Muscle of back (tissue), 11 donors: ENCODE data around the gene PCDH18. TPM values are rescaled to one million over a fixed set of nuclear protein-coding genes. Genes with fewer than 3 reads are reported as not detected.
"Not testable (repeated sequence)": the region's sequence is repeated elsewhere in the genome, so short reads cannot be mapped to it uniquely, and the experiment has no call there.

Experiments used
- DNase-seq, 3 donors: peaks; one replicate each; pipeline versions ENCODE4 v3.0.0 to v3.0.0-alpha.2; 2013
- polyA plus RNA-seq, 10 donors: library from polyadenylated mRNA; unstranded; fragments of 120-200 nt; gene quantifications; one replicate each; pipeline ENCODE4 v1.2.1, GENCODE V29; 2013; ENCODE audit not compliant: insufficient read length in 10 of 10

The PCDH18 gene
- polyA plus RNA-seq, 10 donors: 33.9 to 94.3 (median 48.8) TPM

DNA sequence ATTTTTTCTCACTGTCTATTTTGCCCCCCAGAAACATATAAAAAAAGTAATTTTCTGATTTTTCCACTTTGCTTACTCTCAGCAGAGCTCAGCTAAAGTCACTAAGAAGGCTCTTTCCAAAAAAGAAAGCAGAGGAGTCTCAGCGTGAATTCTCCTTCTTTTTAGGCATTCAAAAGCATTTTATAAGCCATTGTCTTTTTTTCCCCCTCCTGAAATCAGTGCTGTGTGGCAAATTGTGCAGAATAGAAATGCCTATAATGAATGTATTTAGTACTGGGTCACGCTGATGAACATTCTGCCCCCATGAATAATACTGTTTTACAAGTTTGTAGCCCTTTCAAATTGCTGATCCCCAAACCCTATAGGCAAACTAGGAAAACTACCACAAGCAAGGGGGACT is 1.6 kb upstream of the PCDH18 start:
- peak in 1 of 3 donors; percentile 57 for DNase-seq

DNA sequence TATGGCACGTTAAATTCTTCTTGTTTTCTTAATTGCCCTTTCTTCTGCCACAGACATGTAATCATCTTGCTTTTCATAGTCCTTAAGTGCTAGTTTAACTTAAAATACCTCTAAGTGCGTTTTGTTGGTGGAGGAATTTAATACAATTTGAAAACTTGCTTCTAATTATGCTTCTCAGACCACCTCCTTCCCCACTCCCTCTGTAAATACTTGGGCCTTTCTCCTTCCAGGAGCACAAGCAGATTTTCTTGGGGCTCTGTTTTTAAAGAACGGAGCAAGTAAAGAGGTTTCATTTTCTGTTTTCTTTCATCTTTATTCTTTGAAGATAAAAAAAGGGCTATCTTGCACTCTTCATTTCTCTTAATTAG is 559 bp upstream of the PCDH18 start:
- no peak for DNase-seq

DNA sequence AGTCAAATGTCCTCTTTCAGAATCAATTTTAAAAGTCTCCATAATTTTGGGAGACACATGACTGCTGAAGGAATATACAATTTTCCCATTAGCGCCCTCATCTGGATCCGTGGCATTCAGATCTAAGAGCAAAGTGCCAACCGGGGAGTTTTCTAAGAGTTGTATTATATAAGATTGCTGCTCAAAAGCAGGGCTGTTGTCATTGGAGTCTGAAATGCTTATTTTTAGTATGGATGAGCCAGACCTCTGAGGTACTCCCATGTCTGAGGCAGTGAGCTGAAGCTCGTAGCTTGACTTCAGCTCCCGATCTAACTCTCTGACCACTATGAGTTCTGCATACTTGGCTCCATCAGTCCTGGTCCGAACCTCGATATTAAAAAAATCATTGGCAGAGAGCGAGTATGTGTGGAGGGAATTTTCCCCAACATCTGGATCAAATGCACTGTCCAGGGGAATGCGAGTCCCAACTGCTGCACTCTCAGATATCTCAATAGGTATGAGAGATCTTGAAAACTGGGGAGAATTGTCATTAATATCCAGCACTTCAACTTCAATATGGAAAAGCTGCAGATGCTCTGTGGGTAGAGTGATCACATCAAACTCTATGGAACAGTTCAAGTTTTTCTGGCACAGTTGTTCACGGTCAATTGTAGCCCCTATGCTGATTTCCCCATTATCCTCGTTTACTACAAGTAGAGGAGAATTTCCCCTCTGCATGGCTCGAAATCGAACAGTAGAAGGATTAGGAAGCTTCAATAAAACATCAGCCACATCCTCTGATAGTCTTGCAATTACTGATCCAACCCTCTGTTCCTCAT is 917 bp downstream of the PCDH18 start:
- DNase-seq: peak in 2 of 3 donors; percentile 69 to 88

DNA sequence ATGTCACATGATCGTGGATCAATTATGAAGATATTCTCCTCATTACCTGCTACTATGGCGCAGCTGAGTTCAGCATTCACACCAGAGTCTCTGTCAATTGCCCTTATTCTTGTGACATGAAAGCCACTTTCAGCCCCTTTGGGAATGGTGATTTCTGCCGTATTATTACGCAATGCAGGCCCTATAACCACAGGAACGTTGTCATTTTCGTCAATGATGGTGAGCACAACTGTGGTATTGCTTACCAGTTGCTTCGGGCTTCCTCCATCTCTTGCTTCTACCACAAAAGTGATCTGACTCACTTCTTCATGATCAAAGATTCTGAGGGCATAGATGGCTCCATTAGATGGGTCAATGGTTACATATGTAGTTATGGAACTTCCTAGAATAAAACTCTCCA is 2.1 kb downstream of the PCDH18 start:
- DNase-seq: peak in 1 of 3 donors; percentile 48

DNA sequence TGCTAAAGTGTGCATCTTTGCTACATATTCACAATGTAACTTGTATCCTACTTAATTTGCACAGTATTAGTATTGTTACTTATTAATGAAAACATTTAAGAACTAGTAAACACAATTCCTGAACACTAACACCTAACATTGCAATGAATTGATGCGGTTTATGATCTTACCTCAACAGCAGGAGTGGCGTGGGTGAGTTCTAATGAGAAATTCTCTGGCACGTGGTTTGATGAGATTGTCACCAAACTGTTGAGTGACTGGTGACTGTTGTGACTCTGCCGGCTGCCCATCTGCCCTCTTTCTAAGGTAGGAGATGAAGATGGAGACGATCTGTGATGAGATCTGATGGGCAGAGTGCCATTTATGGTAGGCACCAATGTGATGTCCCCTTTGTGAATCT is 2.9 kb downstream of the PCDH18 start:
- DNase-seq: peak in 1 of 3 donors; percentile 42

DNA sequence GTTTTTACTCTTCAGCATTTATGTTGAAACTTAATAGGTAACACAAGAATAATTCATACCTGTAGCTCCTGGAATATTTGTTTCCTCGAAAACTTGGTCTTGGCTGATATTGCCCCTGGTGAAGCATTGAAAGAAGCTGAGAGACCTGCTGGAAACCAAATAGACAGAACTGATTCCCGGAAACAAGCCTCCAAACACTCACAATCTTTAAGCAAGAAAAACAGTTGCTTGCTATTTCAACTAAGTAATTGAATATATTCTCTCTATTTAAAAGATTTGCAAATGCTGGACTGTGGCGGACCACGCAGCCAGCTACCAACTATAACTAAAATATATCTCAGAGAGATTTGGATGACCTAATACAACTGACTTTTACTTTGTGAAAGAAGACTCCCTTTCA is 3.6 kb downstream of the PCDH18 start:
- peak in 1 of 3 donors; percentile 62 for DNase-seq

DNA sequence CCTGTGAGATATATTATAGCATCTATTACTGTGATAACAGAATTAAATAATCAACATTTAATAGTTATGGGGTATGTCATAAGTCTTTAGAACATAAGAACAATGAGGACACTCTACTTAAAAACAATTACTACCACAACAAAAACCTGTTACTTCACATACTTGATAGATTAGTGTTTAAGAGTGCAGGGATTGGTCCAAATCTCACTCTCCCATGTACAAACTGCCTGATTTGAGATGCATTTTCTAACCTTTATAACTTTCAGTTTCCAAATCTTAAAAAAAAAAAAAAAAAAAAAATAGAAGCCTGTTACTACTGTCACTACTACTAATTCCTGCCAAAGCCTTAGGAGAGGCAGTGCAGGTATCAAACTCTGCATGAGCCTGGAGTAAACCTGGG is 5.6 kb downstream of the PCDH18 start:
- no peak for DNase-seq

DNA sequence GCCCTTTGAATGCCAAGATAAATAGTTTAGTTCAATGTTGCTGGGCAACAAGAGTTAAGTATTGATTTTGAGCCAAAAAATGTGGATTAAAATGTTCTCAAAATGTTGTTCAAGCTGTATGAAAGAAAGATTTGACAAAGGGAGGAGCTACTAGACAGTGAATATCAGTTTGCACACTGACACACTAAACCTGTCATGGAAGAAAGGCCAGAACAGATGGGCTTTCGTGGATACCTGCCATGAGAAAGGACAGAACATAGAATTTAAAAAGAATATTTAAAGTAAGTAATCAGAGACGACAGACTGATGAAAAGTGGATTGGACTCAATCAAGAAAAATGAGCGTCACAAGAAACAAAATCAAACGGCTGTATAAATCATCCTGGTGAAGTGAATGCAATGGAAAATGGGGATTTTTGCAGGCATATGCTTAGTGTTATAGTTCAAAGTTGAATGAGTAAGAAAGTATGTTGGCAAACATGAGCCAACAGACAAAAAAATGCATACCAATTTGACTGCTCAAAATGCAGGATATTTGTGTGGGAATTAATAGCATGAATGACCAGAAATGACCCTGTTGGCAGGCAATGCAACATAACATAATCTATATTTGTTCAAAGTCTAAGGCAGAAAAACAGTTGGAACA is 7.4 kb downstream of the PCDH18 start:
- DNase-seq: peak in 2 of 3 donors; percentile 68 to 85

DNA sequence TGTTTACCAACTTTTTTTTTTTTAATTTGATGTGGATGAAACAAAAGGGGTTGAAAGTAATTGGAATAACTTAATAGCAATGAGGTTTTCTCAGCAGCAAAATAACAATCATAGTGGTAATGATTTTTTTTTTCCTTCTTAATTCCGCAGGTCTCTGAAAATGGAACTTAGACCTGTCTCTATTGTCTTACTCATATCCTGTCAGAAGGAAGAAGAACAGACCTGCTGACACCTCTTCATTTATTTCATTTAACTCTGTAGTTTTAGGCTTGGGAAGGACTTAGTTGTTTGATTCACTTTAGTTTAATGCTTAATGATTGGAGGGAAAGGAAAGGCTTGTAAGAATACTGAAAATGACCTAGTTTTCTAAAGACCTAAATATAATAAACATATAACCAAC is 9.0 kb downstream of the PCDH18 start:
- DNase-seq: no peak

DNA sequence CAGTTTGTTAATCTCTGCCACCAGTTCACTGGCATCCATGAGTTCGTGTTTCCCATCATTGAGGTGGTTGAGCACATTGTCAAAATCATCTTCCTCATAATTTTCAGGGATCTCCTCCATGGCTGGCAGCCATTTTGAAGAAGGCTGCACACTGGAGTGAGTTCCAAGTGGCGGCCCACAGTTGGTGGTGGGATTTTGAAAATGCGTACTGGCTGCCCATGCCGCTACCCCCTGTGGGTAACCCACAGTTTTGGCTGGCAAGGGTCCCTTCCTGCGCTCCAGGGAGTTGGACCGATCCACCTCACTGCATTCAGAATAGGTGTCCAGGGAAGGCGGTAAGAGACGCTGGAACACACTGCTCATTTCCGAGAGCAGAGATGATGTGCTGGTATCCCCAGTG is 11.2 kb downstream of the PCDH18 start:
- no peak for DNase-seq

DNA sequence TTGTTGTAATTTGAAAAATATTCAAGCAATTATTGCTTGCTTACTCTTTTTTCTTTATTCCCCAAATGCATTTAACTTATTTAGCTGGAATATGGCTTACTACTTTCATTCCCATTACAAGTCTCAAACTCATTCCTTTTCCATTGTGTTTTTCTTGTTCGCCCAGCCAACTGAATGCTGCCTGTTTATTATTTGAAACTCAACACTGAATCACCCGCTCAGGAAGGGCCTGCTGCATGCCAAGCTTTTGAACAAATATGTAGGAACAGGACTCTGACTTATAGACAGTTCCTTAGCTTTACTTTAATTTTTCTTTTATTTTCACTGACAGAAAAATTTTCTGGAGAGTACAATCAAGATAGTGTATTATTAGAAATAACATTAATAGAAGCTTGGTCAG is 12.9 kb downstream of the PCDH18 start:
- DNase-seq: peak in 1 of 3 donors; percentile 55

DNA sequence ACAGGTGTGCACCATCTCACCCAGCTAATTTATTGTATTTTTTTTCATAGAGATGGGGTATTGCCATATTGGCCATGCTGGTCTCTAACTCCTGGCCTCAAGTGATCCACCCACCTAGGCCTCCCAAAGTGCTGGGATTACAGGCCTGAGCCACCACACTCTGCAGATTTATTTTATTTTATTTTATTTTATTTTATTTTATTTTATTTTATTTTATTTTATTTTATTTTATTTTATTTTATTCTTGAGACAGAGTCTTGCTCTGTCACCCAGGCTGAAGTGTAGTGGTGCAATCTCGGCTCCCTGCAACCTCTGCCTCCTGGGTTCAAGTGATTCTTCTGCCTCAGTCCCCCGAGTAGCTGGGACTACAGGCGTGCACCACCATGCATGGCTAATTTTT is 15.0 kb downstream of the PCDH18 start:
- DNase-seq: not testable (repeated sequence)

DNA sequence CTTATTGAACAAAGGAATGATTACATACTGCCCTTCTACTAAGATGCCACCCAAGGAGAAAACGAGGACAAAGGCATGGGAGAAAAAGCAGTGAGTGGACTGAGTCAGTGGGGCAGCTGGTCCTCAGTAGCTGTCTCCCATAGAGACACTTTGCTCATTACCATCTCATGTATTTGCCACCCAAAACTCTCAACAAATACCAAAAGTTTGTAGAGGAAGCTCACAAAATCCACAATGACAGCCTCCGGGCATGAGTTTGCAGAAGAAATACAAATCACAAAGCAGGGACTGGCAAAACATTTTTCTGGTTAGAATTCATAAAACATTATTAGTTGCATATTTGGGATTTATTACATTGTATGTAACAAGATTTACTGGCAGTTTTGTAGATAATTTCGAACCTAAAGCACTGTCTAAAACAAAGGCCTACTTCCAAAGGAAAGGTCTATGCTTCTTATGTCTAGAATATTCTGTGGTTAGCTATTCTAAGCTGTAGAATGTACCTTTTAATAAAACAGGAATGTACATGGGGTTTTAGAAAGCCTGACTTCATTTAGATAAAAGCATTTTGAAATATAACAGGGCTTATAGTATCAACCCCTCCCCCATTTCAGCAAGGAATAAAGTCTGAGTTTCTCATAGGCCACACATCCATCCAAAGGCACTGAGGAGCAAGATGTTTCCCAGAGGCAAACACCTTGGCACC is 17.7 kb downstream of the PCDH18 start:
- DNase-seq: no peak

DNA sequence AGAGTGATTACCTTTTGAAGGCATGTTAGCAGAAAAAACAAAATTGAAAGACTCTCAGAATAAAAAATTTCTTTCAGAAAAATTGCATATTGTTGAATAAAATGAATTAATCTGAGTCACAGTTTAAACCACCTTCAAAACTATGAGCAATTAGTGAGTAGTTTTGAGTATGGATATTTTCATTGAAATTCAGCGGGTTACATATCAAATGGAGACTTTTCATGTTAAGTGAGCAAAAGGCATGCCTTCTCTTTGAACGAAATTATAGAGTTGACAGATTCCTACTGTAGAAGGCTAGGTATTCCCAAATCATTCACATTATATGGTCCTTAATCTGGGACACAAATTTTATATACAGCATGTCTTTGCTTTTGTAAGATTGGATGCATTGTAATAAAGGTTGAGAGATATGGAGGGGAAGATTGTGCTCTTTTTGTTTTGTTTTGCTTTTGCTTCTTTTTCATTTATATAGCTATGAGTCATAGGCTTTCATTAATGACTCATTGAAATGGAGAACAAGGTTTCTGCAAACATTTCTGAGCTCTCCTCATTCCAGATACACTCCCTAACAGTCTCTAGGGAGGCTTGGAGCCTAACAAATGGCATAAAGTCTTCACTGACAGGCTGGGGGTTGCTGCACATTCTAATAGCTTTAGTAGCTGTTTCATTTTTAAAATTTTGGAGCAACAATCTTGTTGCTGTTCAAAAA is 21.6 kb downstream of the PCDH18 start:
- peak in 2 of 3 donors; percentile 83 to 95 for DNase-seq

DNA sequence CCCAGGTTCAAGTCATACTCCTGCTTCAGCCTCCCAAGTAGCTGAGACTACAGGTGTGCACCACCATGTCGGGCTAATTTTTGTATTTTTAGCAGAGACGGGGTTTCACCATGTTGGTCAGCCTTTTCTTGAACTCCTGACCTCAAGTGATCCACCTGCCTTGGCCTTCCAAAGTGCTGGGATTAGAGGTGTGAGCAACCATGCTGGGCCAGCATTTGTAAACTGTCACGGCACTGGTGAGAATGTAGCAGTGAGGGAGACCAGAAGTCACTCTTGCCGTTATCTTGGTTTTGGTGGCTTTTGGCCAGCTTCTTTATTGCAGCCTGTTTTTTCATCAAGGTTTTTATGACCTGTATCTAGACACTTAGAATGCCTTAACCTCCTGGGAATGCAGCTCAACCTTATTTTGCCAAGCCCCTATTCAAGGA is 22.4 kb downstream of the PCDH18 start:
- no peak for DNase-seq

DNA sequence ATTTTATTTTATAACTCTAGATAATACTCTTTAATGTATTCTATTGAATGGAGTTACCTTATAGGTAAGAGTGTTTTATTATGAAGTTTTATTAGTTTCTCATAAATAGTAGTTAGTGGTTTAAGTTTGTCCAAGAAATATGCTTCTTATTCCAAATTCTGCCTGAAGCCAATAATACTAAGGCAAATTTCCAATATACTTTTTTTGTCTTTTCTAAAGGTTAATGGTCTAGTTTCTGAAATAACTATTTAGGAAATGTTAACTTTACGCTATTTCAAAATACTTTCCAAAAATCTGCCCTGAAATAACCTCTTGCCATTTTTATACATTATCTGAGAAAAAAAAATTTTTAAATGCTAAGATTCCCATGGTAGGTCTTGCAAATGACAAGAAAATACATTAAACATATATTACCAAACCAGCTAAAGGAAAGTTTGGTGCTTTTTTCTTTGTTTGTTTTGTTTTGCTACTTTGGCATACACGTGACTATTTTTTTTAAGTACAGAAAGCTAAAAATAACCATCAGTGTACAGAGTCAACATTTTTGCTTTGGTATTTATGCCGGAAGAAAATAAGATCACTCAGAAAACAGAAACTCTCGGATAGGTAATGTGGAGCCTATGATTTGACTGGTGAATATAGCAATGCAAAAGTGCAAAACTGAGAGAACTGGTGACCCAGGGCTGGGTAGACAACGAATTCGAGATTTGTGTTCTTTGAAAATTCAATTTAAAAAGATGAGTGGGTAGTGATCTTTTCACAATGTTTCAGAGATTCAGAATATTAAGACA is 29.8 kb downstream of the PCDH18 start:
- peak in 1 of 3 donors; percentile 39 for DNase-seq

DNA sequence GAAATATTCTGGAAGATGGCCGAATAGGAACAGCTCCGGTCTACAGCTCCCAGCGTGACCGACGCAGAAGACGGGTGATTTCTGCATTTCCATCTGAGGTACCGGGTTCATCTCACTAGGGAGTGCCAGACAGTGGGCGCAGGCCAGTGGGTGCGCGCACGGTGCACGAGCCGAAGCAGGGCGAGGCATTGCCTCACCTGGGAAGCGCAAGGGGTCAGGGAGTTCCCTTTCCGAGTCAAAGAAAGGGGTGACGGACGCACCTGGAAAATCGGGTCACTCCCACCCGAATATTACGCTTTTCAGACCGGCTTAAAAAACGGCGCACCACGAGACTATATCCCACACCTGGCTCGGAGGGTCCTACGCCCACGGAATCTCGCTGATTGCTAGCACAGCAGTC is 36.0 kb downstream of the PCDH18 start:
- not testable (repeated sequence) for DNase-seq

DNA sequence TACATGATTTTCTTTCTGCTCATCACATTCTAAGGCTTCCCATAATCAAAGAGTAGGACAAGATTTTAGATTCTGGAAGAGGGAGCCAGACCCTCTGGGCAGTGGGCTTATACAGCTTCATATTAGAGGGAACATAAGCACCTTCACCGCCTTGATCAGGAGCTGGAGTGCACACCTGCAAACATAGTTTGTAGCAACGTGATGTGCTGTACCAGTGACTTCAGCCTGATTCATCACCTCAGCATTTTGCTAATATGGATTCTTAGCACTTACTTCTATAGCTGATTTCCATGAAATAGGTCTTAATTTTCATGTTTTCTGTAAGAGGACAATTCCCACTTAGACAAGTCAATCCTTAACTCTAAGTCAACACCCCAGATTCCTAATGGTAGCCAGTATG is 36.7 kb downstream of the PCDH18 start:
- no peak for DNase-seq

DNA sequence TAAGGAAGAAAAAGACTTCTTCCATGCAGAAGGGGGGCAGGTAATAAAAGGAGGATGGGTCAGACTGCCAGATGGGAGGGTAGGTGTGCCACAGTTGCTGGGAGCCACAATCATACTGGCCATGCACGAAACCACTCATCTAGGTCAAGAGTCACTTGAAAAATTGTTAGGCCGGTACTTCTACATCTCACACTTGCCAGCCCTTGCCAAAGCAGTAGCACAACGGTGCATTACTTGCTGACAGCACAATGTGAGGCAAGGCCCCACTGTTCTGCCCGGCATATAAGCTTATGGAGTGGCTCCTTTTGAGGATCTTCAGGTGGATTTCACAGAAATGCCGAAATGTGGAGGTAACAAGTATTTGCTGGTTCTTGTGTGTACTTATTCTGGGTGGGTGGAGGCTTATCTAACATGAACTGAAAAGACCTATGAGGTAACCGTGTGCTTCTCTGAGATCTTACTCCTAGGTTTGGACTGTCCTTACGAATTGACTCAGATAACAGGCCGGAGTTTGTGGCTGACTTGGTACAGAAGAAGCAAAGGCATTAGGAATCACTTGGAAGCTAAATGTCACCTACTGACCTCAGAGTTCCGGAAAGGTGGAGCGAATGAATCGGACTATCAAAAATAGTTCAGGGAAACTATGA is 48.9 kb downstream of the PCDH18 start:
- not testable (repeated sequence) for DNase-seq

DNA sequence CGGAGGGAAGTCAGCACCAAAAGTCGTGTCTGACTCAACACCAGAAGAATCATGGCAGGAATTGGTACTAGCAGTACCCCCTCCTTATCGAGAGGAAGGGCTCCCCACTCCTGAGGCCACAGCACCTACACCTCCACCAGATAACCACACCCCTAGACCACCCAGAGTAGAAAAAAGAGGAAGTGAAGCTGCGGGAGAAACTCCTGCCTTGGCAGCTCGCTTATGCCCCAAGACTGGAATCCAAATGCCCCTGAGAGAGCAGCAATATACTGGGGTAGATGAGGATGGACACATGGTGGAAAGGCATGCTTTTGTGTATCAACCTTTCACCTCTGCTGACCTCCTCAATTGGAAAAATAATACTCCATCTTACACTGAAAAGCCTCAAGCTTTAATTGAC is 52.6 kb downstream of the PCDH18 start:
- not testable (repeated sequence) for DNase-seq

DNA sequence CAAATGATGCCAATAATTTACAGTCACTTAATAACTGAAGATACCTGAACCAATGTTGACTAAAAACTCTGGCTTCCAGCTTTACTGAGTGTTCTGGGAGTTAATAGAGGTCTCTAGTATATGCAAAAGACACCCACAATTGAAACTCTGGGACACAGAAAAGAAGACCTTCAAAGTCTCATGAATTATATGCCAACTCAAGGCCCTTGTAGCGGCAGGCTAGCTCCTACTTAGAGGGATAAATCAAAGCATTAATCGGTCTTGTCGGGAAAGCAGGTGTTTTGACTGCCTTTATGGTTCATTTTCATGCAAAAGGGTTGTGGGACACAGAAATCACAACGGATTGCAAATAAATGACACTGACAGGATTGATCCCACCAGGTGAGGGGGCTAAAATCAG is 55.9 kb downstream of the PCDH18 start:
- DNase-seq: no peak
